Measurements from ENCODE around the gene CNN3.
"Not testable (repeated sequence)": the region's sequence is repeated elsewhere in the genome, so short reads cannot be mapped to it uniquely, and the experiment has no call there.

CNN3 gene

DNA sequence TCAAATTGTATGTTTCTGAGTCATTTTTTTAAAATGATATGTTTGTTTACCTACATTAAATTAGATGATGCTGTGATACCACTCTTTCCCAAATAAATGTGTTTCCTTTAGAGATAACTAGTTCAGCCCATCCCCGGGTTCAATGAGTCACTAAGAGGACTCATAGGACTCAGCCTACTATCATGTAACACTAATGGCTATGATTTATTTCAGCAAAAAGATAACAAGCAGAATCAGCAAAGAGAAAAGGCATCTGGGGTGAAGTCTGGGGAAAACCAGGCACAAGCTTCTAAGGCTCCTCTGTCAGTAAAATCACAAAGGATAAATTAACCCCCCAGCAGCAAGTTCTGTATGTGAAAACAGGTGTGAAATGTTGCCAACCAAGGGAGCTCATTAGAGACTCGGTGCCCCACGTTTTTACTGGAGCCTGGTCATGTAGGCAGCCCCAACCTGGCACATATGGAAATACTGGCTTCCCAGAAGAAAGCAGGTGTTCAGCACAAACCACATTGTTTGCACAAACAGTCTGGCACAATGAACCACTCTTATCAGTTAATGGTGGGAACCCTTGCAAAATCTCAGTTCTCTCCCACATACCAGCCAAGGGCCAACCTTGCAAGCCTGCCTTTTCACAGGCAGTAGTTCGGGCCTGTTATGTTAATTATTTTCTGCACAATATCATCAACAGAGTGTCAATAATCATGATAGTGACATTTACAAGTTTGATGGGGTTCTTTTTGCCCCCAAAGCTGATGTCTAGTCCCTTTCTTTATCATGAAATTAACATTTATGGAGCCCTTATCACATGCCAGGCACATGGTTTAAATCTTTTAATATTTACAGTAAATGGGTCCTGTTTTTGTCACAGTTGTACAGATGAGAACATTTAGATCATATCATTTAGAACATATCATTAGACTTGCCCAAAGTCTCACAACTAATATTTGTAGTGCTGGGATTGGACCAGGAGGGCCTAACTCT, 23.1 kb upstream of the CNN3 start:
- no peak for DNase-seq (ENCODE audit: low spot score)

DNA sequence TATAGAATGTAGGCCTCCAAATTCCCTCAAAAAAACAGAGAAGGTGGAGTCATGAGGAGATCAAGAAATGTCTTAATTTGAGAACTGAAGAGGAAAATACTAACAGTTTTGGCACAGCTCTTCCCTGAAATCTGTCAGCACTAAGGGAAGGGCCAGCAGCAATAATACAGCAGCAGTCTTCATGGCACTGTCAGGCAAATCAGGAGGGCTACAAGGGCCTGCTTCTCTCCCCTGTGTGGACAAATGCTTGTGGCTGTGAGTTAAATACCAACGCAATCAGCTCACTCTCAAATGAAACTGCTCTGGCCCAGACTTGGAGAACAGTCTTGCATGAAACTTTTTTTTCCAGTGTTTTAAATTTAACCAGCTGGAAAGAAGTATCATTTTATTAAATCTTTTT, 20.5 kb upstream of the CNN3 start:
- DNase-seq (ENCODE audit: low spot score) = no peak

DNA sequence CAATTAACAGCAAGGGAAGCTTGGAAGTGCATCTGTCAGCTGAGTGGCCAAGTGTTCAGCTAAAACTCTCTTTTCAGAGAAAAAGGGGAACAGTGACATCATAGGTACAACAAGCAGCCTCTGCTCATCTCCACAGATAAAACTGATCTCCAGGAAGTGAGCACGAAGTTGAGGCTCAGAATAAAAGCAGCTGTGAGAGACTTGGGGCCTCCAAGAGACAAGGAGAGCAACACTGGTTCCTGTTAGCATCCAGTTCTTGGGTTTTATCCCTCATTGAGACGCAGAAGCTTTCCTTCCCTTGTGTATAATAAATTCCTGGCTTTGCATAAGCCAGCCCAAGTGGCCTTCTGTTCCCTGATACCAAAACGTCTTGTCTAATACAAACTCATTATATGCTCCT, 20.0 kb upstream of the CNN3 start:
- no peak for DNase-seq (ENCODE audit: low spot score)

DNA sequence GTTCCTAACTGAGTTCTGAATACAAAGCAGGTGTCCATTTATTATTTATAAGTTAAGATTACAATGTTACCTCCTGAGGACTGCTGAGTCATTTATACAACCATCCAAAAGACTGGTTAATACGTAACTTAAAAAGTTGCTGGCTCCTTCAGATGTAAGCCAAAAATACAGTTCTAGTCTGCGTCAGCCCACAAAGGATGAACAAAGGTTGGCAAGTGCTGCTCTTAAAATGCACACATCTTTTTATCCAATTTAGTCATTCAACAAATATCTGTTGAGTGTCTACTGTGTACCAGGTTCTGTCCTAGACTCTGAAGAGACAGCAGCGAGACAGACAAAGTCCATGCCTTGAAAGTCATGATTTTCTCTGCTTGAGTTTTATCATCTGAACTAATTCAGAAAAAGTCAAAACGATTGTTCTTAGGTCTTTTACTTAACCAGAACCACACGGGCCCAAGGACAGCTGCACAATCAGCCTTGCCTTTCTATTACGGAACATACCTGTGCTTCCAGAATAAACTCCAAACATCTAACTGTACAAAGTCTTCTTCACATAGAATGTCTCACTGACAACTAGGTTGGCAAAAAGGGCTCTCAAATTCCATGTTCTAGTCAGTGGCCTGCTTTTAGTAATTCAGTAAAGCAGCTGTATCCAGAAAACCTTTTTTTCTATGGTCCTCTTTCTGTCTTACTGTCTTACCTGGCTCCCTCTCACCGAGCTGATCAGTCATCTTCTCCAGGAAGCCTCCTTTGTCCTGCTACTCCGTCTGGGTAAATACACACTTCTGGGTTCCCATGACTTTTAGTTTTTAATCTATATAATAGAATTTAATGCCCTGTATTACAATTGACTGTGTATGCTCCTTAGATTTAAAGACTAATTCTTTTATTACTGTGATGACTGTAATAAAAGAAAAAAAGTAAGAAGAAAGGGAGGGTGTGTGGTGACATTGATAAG, 15.5 kb upstream of the CNN3 start:
- no peak for DNase-seq (ENCODE audit: low spot score)

DNA sequence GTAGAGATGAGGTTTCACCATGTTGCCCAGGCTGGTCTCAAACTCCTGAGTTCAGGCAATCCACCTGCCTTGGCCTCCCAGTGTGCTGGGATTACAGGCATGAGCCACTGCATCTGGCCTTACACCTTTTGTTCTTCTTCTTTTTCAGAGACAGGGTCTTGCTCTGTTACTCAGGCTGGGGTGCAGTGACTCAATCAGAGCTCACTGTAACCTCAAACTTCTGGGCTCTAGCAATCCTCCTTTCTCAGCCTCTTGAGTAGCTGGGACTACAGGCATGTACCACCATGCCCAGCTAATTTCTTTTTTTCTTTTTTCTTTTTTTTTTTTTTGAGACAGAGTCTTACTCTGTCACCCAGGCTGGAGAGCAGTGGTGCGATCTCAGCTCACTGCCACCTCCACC, 14.6 kb upstream of the CNN3 start:
- not testable (repeated sequence) for DNase-seq (ENCODE audit: low spot score)

DNA sequence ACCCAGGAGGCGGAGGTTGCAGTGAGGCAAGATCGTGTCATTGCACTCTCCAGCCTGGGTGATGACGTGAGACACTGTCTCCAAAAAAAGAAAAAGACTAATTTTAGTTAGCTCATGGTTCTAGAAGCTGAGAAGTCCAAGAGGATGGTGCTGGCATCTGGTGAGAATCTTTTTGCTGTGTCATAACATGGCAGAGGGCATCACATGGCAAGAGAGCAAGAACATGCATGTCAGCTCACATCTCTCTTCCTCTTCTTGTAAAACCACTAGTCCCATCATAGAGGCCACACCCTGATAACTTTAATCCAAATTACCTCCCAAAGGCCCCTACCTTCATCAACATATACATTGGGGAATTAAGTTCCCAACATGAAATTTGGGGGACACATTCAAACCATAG, 13.8 kb upstream of the CNN3 start:
- DNase-seq (ENCODE audit: low spot score) = no peak

DNA sequence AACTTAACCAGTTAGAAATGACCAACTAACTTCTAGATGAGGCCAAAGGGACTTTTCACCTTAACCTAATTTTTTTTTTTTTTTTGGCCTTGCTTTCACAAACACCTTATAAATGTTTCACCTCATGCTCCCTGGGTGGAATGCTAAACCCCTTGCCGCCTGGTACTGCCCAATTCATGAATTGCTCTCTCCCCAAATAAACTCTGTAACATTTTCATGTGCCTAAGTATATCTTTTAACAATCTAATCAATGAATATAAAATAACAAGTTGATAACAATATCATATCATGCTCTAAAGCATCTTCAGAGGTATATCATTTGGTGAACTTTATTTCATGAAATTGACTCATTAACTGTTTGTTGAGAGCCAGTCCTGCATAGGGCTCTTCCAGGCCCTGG, 10.9 kb upstream of the CNN3 start:
- DNase-seq (ENCODE audit: low spot score) = no peak

DNA sequence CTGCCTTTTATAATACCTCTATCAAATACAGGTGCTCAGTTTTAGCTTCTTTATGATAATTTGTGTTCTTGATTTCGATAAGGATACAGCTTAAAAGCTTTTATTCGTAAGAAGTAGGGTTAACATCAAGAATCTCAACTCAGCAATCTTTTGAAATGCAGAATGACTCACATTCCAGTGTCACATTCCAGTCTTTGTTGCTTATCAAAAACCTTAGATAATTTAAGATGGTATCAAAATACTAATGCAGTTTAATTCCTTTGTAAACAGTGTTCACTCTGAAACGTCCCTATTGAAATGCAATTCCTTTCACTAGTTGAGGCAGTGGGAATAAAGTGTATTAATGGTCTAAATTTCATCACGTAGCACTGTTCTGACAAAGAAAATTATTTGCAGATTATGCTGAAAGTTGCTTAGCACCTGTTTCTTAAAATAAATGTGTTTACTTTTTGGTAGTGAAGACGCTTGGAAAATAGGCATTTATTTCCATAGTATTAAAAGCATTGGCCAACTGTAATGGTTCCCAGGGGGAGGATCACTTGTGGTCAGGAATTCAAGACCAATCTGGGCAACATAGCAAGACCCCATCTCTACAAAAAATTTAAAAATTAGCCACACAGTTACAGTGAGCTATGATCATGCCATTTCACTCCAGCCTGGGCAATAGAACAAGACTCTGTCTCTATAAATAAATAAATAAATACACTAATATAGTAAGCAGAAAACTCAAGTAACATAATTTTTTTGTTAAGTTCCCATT, 10.1 kb upstream of the CNN3 start:
- no peak for DNase-seq (ENCODE audit: low spot score)

DNA sequence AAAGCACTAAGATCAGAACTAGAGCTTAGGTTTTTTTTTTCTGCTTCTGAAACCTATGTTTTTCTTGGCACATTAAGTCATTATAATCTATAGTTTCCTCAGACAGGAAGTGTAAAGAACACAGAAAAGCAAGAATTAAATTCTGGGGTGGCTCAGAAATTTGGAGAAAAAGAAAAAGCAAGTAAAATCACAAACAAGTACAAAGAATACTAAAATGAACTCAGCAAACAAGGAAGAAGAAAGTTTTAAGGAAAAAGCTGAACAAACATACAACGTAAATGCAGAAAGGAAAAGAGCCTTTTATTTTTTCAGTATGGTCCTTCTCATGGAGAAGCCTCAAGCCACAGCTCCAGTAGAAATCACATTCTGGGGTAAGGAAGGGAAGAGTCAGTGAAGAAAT, 8.6 kb upstream of the CNN3 start:
- no peak for DNase-seq (ENCODE audit: low spot score)

DNA sequence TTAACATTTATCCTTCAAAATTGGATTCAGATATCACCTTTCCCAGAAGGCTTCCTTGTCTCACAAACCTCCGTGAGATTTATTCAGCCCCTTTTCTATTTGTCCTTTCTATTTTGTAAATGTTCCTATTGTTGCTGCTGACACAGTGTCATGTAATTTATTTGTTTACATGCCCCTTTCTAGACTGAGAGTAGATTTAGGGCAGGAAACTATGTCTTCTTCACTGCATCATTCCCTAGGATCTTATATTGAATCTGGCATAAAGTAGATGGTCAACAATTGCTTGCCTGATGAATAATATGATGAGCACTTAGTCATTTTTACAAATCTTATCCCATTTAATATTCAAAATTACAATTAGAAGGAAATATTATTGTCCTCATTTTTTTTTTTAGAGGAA, 8.1 kb upstream of the CNN3 start:
- no peak for DNase-seq (ENCODE audit: low spot score)

DNA sequence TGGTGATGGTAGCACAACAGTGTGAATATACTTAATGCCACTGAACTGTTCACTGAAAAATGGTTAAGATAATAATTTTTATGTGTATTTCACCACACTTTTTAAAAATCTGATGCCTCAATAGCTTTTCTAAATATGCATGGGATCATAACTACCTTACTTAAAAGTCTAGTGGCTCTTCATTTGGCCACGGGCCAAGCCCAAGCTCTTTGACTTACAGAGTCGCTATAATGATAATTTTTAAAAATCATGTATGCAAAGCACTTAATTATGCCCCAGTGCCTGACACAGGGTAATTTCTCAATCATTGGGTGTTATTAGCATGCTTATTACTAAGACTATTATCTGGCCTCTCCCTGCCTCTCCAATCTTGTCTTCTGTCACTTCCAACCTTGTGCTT, 7.6 kb upstream of the CNN3 start:
- no peak for DNase-seq (ENCODE audit: low spot score)

DNA sequence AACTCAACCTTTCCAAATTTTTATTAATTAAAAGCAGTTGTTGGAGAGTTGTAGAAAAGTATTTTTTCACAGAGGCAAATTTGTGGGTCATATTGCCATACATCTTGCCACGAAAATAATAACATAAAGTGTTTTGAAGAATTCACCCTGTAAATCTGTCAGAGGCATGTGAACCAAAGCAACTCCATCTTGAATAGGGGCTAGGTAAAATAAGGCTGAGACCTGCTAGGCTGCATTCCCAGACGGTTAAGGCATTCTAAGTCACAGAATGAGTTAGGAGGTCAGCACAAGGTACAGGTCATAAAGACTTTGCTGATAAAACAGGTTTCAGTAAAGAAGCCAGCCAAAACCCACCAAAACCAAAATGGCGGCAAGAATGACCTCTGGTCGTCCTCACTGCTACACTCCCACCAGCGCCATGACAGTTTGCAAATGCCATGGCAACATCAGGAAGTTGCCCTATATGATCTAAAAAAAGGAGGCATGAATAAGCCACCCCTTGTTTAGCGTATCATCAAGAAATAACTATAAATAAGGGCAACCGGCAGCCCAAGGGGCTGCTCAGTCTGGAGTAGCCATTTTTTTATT, 4.4 kb upstream of the CNN3 start:
- DNase-seq (ENCODE audit: low spot score) = no peak

DNA sequence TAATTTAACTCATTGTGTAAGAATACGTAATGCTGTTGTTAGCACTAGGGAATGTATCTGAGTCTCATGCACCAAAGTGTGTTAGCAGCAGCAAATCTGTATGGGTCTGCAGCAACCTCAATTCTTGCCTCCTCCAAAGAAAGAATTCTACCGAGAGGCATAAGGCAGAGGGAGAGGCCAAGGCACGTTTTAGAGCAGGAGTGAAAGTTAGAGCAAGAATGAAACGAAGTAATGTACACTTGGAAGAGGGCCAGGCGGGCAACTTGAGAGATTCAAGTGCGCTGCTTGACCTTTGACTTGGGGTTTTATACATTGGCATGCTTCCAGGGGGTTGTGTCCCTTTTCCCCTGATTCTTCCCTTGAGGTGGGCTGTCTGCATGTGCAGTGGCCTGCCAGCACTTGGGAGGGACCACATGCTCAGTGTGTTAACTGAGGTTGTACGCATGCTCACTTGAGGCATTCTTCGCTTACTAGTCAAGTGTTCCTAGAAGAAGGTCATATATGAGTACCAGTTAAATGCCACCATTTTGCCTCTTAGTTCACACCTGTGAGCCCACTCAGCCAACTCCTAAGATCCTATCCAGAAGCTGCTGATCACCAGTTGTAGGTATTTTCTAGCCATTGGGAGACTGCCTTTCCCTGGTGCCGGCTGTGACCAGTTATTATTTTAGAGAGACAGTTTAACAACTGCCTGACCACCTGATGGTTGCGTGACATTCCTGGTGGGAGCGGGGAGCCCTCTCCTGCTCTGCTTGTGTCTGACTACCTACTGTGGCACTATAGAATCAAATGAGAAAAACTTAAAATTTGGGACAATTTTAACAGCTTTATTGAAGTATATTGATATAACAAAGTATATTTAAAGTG, 2.7 kb upstream of the CNN3 start:
- DNase-seq (ENCODE audit: low spot score) = no peak

DNA sequence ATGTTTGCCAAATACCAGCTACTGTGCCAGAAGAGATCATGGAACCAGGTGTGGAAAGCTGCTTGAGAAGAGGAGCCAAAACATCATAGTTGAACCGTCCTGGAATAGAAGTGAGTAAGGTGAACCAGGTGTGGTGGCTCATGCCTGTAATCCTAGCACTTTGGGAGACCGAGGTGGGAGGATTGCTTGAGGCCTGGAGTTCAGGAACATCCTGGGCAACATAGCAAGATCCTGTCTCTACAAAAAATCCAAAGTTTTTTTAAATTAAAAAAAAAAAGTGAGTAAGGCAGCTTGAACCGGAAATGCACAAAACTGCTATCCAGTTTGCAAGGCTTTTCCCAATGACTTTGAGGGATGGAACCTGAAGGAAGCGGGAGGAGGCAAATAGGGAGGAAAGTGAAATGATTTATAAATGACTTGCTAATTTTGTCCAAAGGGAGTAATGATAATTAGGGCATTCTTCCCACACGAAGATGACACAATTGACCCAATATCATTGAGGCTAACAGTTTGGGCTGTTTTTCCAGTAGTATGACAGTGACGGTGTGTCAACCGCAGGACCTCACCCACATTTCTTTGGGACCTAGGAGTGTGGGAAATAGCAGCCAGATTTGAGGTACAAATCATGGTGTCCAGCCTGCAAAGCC, 1.5 kb upstream of the CNN3 start:
- no peak for DNase-seq (ENCODE audit: low spot score)

DNA sequence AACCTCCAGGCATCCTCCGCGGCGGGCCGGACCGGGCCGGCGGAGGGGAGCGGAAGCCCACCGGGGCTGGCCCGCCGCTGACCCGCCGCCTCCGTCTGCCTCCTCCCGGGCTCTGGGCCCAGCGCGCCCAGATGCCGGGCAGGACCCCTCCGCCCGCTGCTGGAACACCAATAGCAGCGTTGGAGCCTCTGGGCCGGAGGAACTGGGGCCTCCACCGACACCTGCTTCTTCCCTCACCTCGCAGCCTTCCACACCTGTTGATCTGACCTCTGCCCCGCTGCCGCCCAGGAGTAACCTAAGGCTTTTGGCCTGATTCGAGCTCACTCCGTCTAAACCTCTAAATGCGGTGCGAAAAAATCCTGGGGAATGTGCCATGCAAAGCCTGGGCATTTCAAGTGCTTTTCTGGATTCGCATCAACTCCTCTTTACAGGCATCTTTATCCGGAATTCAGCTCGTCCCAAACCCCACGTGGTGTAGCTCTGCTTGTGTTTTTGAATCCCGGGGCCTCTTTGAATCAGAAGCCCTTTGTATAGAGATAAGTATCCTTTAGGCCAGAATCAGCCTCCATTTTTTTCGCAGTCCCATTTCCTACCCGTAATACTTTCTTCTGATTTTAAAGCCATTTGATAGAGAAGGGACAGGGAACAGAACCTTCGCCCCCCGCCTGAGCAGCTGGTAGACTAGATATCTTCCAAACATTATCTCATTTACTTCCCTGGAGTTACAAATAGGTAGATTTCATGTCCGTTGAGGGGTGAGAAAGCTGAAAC, 680 bp upstream of the CNN3 start:
- no peak for DNase-seq (ENCODE audit: low spot score)

DNA sequence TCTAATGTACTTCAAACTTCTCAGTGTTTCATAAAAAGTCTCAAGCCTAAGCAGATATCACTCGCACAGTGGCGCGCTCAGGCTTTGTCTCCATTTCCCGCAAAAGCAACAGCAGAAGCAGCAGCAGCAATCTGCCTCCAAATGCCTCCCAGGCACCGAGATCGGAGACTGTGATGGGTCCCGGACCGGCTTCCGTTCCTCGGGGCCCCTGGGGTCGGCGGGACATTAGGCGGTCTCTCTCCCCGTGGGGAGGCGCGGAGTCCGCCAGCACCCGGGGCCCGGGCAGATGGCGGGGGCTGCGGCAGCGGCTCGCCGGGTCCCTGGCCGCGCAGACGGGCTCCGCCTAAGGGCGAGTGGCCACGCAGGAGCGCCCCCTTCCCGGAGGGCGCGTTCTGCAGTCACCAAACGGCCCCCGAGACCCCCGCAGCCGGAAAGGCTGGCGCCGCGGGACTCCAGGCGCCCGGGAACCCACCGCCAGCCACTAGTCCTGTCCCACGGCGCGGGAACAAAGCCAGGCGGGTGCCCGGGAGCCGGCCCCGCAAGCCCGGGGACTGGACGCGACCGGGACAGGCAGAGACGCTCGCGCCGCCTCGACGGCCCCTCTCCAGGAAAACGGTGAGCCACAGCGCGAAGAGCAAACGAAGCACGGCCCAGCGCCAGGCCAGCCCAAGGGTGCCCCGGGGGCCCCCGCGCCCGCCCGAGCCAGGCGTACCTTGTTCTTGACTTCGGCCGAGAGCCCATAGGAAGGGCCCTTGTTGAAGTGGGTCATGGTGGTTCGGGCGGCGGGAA, 590 bp downstream of the CNN3 start:
- no peak for DNase-seq (ENCODE audit: low spot score)

DNA sequence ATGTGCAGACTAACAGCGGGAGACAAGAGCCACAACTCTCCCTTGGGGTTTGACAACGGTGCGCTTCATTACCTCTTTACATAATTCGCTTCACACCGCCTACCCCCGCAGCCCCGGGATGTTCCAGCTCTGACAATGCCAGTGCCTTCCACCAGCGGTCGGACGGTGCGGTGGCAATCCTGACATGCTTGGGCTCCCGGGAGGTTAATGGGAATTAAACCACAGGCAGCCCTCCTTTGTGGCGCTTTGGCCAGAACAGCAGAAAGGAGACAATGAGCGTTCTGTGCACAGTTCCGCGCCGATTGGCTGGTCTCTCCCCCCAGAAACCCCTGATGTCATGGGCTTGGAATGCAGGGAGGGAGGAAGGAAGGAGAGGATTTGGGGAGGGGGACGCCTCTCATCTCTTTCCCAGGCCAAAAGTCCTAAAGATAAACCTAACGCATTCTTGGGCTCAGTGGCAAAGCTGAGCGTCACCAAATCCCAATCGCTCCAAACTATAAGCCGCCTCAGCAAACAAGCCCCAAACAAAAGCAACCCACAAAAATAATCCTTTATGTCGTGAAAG, 1.3 kb downstream of the CNN3 start:
- peak; percentile 82 for DNase-seq (ENCODE audit: low spot score)

DNA sequence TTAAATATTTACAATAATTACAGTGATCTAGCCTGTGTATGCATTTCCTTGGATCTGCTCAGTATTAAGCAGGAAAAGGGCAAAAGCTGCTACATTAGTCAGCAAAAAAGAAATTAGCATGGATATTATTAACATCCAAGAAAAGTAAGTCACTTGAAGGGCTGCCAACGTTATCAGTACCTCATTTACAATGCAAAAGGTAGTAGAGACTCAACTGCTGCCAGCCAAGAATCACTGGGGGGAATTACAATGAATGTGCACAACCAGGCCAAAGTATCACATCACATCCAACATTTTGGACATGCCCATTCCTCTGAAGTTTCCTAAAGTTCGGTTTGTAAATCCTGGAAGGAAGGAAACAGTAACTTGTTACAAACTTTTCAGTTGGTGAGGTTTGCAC, 1.9 kb downstream of the CNN3 start:
- no peak for DNase-seq (ENCODE audit: low spot score)
